GM19025 (cell line): ENCODE results near the gene HCK.

ENCODE experiments used
- ATAC-seq: cut with Tn5 transposase; IDR thresholded peaks from one replicate; pipeline ENCODE4 v1.9.1; 2021; ENCODE audit warnings: mild to moderate bottlenecking, low read depth, moderate library complexity; ENCODE audit not compliant: unreplicated experiment

The HCK gene

DNA sequence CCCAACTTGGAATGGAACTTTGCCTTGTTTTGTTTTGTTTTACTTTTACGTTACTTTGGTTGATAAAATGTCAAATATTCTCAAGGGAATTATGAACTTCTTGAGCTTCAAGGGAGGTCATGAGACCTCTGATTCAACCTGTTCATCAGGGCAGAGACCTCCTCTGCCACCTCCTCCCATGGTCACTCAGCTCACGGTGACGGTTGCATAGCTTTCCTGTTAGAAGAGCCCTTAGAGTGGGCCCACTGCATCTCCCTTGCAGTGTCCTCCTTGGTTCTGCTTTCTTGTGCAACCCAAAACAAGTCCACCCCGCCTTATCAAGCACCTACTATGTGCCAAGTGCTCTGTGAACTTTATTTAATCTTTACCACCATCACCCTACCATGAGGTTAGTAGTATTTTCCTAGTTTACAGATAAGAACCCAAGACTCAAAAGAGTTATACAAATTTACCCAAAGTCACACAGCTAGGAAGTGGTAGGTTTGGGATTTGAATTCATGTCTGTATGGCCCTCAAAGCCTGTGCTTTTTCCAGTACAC, 72.9 kb downstream of the HCK start:
- no peak for ATAC-seq

- ATAC-seq: no peak
These were observed 73.5 kb downstream of the HCK start for GRCh38 chr20:32125506-32125905.

DNA sequence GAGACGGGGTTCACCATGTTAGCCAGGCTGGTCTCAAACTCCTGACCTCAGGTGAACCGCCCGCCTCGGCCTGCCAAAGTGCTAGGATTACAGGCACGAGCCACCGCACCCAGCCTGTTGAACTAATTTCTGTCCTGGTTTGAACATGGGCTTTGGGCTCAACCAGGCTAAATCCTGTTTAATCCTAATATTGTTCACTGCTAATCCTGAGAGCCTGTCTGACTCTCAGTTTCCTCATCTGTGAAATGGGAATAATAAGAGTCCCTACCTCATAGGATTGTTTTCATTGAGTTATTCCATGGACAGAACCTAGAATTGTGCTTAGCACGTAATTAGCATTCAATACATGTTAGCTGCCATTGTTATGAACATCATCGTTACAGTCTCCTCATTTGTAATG, 74.9 kb downstream of the HCK start:
- no peak for ATAC-seq

- no peak for ATAC-seq
These were observed 75.3 kb downstream of the HCK start for GRCh38 chr20:32127347-32127746.

- no peak for ATAC-seq
These were observed 76.1 kb downstream of the HCK start for GRCh38 chr20:32128167-32128566.

DNA sequence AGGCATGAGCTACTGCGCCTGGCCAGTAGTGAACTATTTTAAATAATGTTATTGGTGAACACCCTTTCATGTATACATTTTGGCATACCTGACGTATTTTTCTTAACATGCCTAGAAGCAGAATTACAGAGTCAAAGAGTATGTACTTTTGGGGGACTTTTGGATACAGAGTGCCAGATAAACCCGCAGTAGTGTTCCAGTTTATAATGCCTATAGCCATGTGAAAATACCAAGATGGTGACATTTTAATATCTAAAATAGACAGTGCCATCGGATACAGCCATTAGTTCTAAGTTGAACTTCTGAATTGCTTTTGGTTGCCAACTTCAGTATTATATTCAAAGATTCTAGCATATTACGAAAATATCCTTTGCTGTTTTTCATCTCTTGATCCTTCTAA, 77.8 kb downstream of the HCK start:
- ATAC-seq: no peak

GRCh38 chr20:32130352-32130751, 78.3 kb downstream of the HCK start:
- ATAC-seq: no peak

GRCh38 chr20:32130965-32131364, 78.9 kb downstream of the HCK start:
- no peak for ATAC-seq

DNA sequence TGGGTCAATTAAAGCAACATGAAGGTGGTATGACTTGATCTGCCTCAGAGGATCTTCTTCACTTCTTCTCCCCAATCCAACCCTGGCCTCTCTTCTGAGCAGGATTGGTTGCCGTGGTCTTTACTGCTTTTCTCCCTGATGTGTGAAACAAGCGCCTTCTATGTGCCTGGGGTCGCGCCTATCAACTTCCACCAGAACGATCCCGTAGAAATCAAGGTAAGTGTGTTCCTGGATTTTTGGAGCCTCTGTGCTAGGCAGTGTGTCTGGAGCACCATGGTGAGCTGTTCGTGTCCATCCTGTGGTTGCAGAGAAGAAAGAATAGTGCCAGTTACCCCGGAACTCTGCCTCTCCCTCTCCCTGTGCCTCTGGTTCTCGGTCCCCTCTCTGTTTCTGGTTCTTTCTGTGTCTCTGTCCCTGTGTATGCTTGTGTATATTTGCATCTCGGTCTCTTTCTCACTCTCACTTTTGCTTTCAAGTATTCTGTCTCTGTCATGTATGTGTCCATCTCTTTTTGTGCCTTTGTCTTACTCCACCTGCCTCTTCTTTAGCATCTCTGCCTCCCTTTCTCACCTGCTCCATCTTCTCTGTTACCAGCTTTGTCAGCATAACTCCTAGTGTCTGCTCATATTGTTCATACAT, 81.0 kb downstream of the HCK start:
- peak; percentile 91 for ATAC-seq

- no peak for ATAC-seq
These were observed 82.0 kb downstream of the HCK start for GRCh38 chr20:32134026-32134425.

- ATAC-seq: no peak
These were observed 84.0 kb downstream of the HCK start for GRCh38 chr20:32135983-32136515.

DNA sequence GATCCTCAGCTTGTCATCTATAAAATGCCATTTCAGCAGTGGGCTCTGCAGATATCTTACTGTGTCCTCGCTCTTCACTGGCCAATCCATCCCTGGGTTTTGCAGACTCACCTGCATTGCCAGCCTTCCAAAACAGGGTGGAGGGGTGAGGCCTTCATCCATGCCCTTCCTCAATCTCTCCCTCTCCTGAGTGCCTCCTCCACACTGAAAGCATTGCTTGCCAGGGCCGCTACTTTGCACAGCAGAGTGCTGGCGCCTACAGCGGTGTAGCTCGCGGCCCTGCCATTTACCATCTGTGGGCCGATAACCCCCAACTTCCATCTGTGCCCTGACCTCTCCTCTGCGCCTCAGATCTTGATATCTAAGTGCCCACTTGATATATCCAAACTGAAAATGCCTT, 86.9 kb downstream of the HCK start:
- ATAC-seq: no peak

- ATAC-seq: no peak
These were observed 87.9 kb downstream of the HCK start for GRCh38 chr20:32139947-32140346.

DNA sequence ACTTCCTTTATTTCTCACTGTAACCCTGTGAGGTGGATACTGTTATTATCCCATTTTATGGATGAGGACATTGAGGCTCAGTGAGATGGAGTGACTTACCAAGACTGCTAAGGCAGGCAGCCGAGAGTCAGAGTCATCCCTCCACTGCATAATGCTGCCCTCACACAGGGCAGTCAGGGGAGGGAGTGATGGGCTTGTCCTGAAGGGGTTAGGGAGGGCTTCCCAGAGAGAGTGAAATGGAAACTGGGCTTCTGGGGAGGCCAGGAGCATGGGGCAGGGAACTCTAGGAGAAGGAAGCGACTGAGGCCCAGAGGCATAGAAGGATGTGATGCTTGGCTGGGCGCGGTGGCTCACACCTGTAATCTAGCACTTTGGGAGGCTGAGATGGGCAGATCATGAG, 88.6 kb downstream of the HCK start:
- ATAC-seq: no peak

- no peak for ATAC-seq
These were observed 89.5 kb downstream of the HCK start for GRCh38 chr20:32141465-32141980.

- no peak for ATAC-seq
These were observed 90.0 kb downstream of the HCK start for GRCh38 chr20:32142088-32142487.

GRCh38 chr20:32142991-32143390, 90.9 kb downstream of the HCK start:
- no peak for ATAC-seq

- no peak for ATAC-seq
These were observed 93.0 kb downstream of the HCK start for GRCh38 chr20:32144898-32145662.

DNA sequence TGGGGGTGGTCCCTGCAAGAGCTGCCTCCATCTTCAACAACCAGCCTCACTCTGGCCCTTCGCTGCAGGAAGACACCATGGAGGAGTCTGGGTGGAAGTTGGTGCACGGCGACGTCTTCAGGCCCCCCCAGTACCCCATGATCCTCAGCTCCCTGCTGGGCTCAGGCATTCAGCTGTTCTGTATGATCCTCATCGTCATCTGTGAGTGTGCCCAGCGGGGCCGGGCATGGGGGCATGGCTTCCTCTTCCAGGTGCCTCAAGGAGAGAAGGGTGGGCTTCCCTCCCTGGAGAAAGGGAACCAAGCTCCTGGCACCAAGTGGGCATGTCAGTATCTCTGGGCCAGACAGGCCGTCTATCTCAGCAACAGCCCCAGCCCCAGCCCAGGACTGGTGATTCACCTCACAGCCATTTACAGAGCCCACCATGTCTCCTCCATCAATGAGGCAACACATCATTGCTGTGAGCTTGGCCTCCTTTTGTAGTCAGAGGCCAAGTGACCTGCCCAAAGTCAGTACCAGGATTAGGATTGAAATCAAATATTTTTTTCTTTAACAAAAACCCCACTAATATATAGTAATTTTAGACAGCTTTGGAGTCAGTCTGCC, 97.6 kb downstream of the HCK start:
- ATAC-seq: no peak

DNA sequence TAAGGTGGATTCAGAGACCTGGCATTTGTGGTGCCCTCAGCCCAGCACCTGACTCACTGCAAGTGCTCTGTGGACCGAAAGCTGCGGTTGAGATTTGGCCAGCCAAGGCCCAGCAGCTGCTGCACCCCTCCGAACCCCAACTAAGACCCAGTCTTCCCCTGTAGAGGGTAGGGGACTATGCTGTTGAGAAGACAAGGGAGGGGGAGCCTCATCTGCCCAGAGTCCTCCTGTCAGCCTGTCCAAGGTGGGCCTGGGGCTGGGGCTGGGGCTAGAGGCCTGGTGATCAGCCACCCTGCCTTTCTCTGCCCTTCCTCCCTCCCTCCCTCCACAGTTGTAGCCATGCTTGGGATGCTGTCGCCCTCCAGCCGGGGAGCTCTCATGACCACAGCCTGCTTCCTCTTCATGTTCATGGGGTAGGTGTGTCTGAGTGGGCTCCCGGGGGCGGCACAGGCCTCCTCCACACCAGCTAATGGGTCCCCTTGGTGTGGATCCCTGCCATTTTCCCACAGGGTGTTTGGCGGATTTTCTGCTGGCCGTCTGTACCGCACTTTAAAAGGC, 98.3 kb downstream of the HCK start:
- no peak for ATAC-seq
